B cell (primary cell): ENCODE data around the gene PSMD8. TPM values are rescaled to one million over a fixed set of nuclear protein-coding genes. Genes with fewer than 3 reads are reported as not detected.

Experiments used
- ATAC-seq: fragments of 200-7000 bp; cut with Tn5 transposase; one replicate; pipeline ENCODE4 v1.10.0; 2021; ENCODE audit warnings: low read depth, mild to moderate bottlenecking, moderate number of reproducible peaks, moderate library complexity
- CTCF ChIA-PET: fragments of 350-600 bp; sonication (Branson Sonifier 250); formaldehyde crosslinking; loops from one replicate; lab custom pipeline; 2021; ENCODE audit warnings: antibody characterized with exemption, inconsistent platforms; lab: Charles Lee
- POLR2A ChIA-PET: fragments of 350-600 bp; sonication (Branson Sonifier 250); formaldehyde crosslinking; loops from one replicate; lab custom pipeline; 2021; ENCODE audit warnings: antibody characterized with exemption; lab: Charles Lee
- DNase-seq: peaks from one replicate; pipeline ENCODE4 v3.0.0; 2013
- H2AFZ ChIP-seq: 2 replicates; pipeline ENCODE4 v1.6.1; 2012; ENCODE audit warnings: mild to moderate bottlenecking, low read depth, low read length; ENCODE audit not compliant: insufficient read depth, poor library complexity, severe bottlenecking
- H3K27ac ChIP-seq, 2 donors: 1 replicate in 1 of 2; 2 replicates in 1 of 2; pipeline ENCODE4 v1.5.1; 2012 to 2013; ENCODE audit warnings: low read length in 2 of 2, mild to moderate bottlenecking in 2 of 2, moderate library complexity in 1 of 2
- H3K27me3 ChIP-seq, 4 experiments: fragments of 200-600 bp in 1 of 4; sonication (generic) in 1 of 4; replicated peaks in 1 of 4; 1 replicate in 2 of 4; 2 replicates in 2 of 4; pipeline versions ENCODE4 v1.6.1 to v1.7.0; 2013 to 2016; ENCODE audit warnings: low read length in 3 of 4, mild to moderate bottlenecking in 2 of 4, mixed read lengths in 1 of 4, moderate library complexity in 1 of 4; ENCODE audit not compliant: insufficient read depth in 4 of 4, control insufficient read depth in 3 of 4; ENCODE audit errors: control extremely low read depth in 1 of 4
- H3K36me3 ChIP-seq, 2 experiments: replicated peaks in 1 of 2; 1 replicate in 1 of 2; 2 replicates in 1 of 2; pipeline versions ENCODE4 v1.6.1 to v1.7.1; 2013; ENCODE audit warnings: low read length in 1 of 2; ENCODE audit not compliant: insufficient read depth in 2 of 2, control insufficient read depth in 1 of 2; ENCODE audit errors: control extremely low read depth in 1 of 2, extremely low read depth in 1 of 2
- H3K4me1 ChIP-seq, 2 donors: fragments of 200-600 bp in 1 of 2; sonication (generic) in 1 of 2; 1 replicate in 1 of 2; 2 replicates in 1 of 2; pipeline versions ENCODE4 v1.5.1 to v1.6.1; 2013 to 2017; ENCODE audit warnings: low read length in 2 of 2; ENCODE audit not compliant: control insufficient read depth in 2 of 2, insufficient read depth in 2 of 2
- H3K4me2 ChIP-seq: replicated peaks from 2 replicates; pipeline ENCODE3; 2012; ENCODE audit warnings: mild to moderate bottlenecking, low read depth, low read length; ENCODE audit not compliant: poor library complexity, severe bottlenecking
- H3K4me3 ChIP-seq, 5 experiments: fragments of 200-600 bp in 1 of 5; sonication (generic) in 1 of 5; 1 replicate in 3 of 5; 2 replicates in 2 of 5; pipeline versions ENCODE4 v1.5.1 to v1.7.0; 2011 to 2016; ENCODE audit warnings: low read length in 4 of 5, mild to moderate bottlenecking in 4 of 5, low read depth in 2 of 5, control low read depth in 1 of 5, moderate library complexity in 1 of 5; ENCODE audit not compliant: insufficient read depth in 1 of 5; ENCODE audit errors: control extremely low read depth in 1 of 5, extremely low read depth in 1 of 5
- H3K79me2 ChIP-seq: fragments of 200-600 bp; sonication (generic); one replicate; pipeline ENCODE4 v1.6.0; 2016; ENCODE audit warnings: low read length; ENCODE audit not compliant: control insufficient read depth, insufficient read depth
- H3K9ac ChIP-seq: fragments of 200-600 bp; sonication (generic); 2 replicates; pipeline ENCODE4 v1.6.1; 2017; ENCODE audit warnings: mild to moderate bottlenecking, low read length, moderate library complexity
- H3K9me3 ChIP-seq, 3 donors: one replicate each; pipeline versions ENCODE4 v1.6.1 to v1.7.1; 2013; ENCODE audit warnings: low read length in 2 of 3; ENCODE audit not compliant: control insufficient read depth in 2 of 3, insufficient read depth in 1 of 3; ENCODE audit errors: control extremely low read depth in 1 of 3
- H4K20me1 ChIP-seq: 2 replicates; pipeline ENCODE4 v1.6.0; 2012; ENCODE audit warnings: mild to moderate bottlenecking, low read length; ENCODE audit not compliant: insufficient read depth, control insufficient read depth, poor library complexity, severe bottlenecking
- H3K27ac Mint-ChIP-seq: one replicate; pipeline ENCODE4 v1.8.0; 2021; ENCODE audit warnings: mixed read lengths
- H3K27me3 Mint-ChIP-seq: one replicate; pipeline ENCODE4 v1.8.0; 2021; ENCODE audit warnings: mixed read lengths
- H3K4me1 Mint-ChIP-seq: one replicate; pipeline ENCODE4 v1.8.0; 2021; ENCODE audit warnings: mixed read lengths
- H3K4me3 Mint-ChIP-seq: one replicate; pipeline ENCODE4 v1.8.0; 2021; ENCODE audit warnings: mixed read lengths
- H3K9me3 Mint-ChIP-seq: one replicate; pipeline ENCODE4 v1.8.0; 2022; ENCODE audit warnings: mixed read lengths; ENCODE audit not compliant: insufficient read depth
- EZH2 ChIP-seq: IDR thresholded peaks from 2 replicates; pipeline ENCODE4 v1.6.1; 2012; ENCODE audit warnings: borderline replicate concordance, low read depth, mild to moderate bottlenecking, moderate library complexity, low read length; ENCODE audit not compliant: insufficient read depth, poor library complexity, severe bottlenecking
- WGBS: methylation state at CpG from one replicate; pipeline ENCODE4 v1.1.5; 2013; ENCODE audit warnings: missing lambda C conversion rate; ENCODE audit not compliant: insufficient coverage; 5-methylcytosine and 5-hydroxymethylcytosine counted together
- intact Hi-C: fragments of 100-400 bp; cut with micrococcal nuclease; formaldehyde crosslinking; loops from one replicate; pipeline ENCODE4 v1.10.0; 2022
- polyA plus RNA-seq: library from polyadenylated mRNA; depleted of rRNA; stranded (reverse); fragments of >200 nt; gene quantifications from 2 replicates; pipeline ENCODE4 v1.2.3, GENCODE V29; 2012
- total RNA-seq, 2 donors: library from RNA; stranded (reverse); fragments of 120-200 nt in 1 of 2; gene quantifications; 1 replicate in 1 of 2; 2 replicates in 1 of 2; pipeline versions ENCODE4 v1.2.3 to v1.2.4, GENCODE V29; 2013 to 2022
- TF ChIP-seq, protein P1 (sequence below): fragments of 200-600 bp; IDR thresholded peaks from one replicate; pipeline ENCODE4 v1.8.0; 2022; ENCODE audit warnings: antibody characterized with exemption, mild to moderate bottlenecking

PSMD8 gene
- total and polyA plus RNA-seq, 2 donors (not counting 1 experiment from before 2014, with no cell fraction given), result 88.1 to 122 TPM

GRCh38 chr19:38367041-38367440, 7.3 kb upstream of the PSMD8 start:
- intact Hi-C loops, result no loop called here
- Mint-ChIP-seq H3K27ac (no peak overlapping the region), H3K9me3 (no peaks in the 10 kb centered on the region), H3K27me3 (peaks cover 13% of the 10 kb centered on the region), H3K4me1 (peaks cover 5% of the 10 kb centered on the region), H3K4me3 (no peak overlapping the region)
- H3K4me2 ChIP-seq, result no peak overlapping the region
- no peak for DNase-seq
- POLR2A ChIA-PET, result no interaction called here
- 95% methylated on average over 12 of the region's 12 CpGs for WGBS
- H3K4me1 ChIP-seq, result peaks cover 9 to 13% of the 10 kb centered on the region in 2 donors
- TF ChIP-seq EZH2, result no peak
- TF ChIP-seq, protein P1, sequence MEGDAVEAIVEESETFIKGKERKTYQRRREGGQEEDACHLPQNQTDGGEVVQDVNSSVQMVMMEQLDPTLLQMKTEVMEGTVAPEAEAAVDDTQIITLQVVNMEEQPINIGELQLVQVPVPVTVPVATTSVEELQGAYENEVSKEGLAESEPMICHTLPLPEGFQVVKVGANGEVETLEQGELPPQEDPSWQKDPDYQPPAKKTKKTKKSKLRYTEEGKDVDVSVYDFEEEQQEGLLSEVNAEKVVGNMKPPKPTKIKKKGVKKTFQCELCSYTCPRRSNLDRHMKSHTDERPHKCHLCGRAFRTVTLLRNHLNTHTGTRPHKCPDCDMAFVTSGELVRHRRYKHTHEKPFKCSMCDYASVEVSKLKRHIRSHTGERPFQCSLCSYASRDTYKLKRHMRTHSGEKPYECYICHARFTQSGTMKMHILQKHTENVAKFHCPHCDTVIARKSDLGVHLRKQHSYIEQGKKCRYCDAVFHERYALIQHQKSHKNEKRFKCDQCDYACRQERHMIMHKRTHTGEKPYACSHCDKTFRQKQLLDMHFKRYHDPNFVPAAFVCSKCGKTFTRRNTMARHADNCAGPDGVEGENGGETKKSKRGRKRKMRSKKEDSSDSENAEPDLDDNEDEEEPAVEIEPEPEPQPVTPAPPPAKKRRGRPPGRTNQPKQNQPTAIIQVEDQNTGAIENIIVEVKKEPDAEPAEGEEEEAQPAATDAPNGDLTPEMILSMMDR, result no peak
- H2AFZ ChIP-seq, result no peak overlapping the region
- peaks cover 0 to 25% (median 0%) of the 10 kb centered on the region in 4 experiments for H3K27me3 ChIP-seq
- no peaks in the 10 kb centered on the region for H3K79me2 ChIP-seq
- CTCF ChIA-PET, result no interaction called here
- H3K27ac ChIP-seq, result no peak overlapping the region
- H3K36me3 ChIP-seq, result no peaks in the 10 kb centered on the region
- H4K20me1 ChIP-seq, result no peaks in the 10 kb centered on the region
- H3K9me3 ChIP-seq, result peaks cover 0 to 2% (median 0%) of the 10 kb centered on the region in 3 donors
- no peak overlapping the region for H3K4me3 ChIP-seq
- ATAC-seq, result no peak
- H3K9ac ChIP-seq, result no peak overlapping the region

DNA sequence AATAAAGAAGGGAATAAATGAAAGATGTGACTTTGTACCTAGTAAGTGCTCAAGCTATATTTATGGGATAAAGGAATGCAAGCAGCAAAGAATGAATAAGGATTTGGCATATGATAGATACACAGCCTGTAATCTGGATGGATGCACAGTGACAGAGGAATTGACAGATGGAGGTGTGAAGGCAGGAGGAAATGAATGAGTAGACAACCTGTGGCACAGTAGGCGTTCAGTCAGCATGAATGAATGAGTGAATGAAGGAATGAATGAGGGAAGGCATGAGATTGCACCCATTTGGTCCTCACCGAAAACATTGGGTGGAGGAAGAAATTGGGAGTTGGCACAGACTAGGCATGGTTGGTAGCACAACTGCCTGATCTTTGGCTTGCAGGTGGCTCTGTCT, 4.8 kb upstream of the PSMD8 start:
- Histone ChIP-seq H3K9me3 (peaks cover 0 to 2% (median 0%) of the 10 kb centered on the region in 3 donors), H3K27me3 (peaks cover 0 to 28% (median 0%) of the 10 kb centered on the region in 4 experiments), H4K20me1 (no peaks in the 10 kb centered on the region), H3K9ac (no peak overlapping the region), H3K79me2 (no peaks in the 10 kb centered on the region), H3K27ac (no peak overlapping the region), H3K36me3 (no peaks in the 10 kb centered on the region), H2AFZ (no peak overlapping the region), H3K4me2 (no peak overlapping the region), H3K4me1 (peaks cover 3 to 7% of the 10 kb centered on the region in 2 donors), H3K4me3 (no peak overlapping the region)
- ChIA-PET POLR2A (no interaction called here), CTCF (no interaction called here)
- peaks cover 13% of the 10 kb centered on the region for H3K27me3 Mint-ChIP-seq
- no peak overlapping the region for H3K4me3 Mint-ChIP-seq
- no peak for ATAC-seq
- H3K4me1 Mint-ChIP-seq, result peaks cover 5% of the 10 kb centered on the region
- no peaks in the 10 kb centered on the region for H3K9me3 Mint-ChIP-seq
- TF ChIP-seq EZH2, result no peak
- TF ChIP-seq, protein P1, result no peak
- no peak for DNase-seq
- no peak overlapping the region for H3K27ac Mint-ChIP-seq
- intact Hi-C loops, result no loop called here
- WGBS, result 92% methylated on average over 2 of the region's 2 CpGs
